K562 (cell line): Measurements from ENCODE around the gene SRL.
A peak's percentile ranks its signal among the peaks of the same experiment; 100 is the strongest.

Source experiments
- CTCF ChIP-seq, 3 experiments: IDR thresholded peaks in 2 of 3; conservative IDR thresholded peaks in 1 of 3; 2 replicates each; pipeline ENCODE4 v1.5.1; 2011 to 2012; ENCODE audit warnings: low read length in 3 of 3, mild to moderate bottlenecking in 3 of 3, control low read depth in 2 of 3, improper control_type of control experiment in 1 of 3, inconsistent platforms in 1 of 3, low read depth in 1 of 3, mixed read lengths in 1 of 3, moderate library complexity in 1 of 3; ENCODE audit not compliant: insufficient read depth in 2 of 3
- ESRRA ChIP-seq: fragments of 450-650 bp; IDR thresholded peaks from 2 replicates; pipeline ENCODE4 v1.6.1; 2014; ENCODE audit warnings: low read depth, mild to moderate bottlenecking, moderate library complexity, borderline replicate concordance
- NR2C2 ChIP-seq, 2 experiments: fragments of 200-800 bp in 1 of 2; sonication (Bioruptor generic) in 1 of 2; sonication (generic) in 1 of 2; formaldehyde crosslinking in 1 of 2; IDR thresholded peaks; 2 replicates each; pipeline versions ENCODE4 v1.6.1 to v1.8.0; 2016 to 2022; ENCODE audit warnings: mild to moderate bottlenecking in 1 of 2, missing compliant biosample characterization in 1 of 2, missing genetic modification characterization in 1 of 2, missing genetic modification reagents in 1 of 2
- SIX5 ChIP-seq, 2 experiments: IDR thresholded peaks; 2 replicates each; pipeline ENCODE4 v1.6.1; 2011; ENCODE audit warnings: low read length in 2 of 2, borderline replicate concordance in 1 of 2, low read depth in 1 of 2, mild to moderate bottlenecking in 1 of 2, moderate library complexity in 1 of 2; ENCODE audit not compliant: insufficient read depth in 1 of 2
- ZNF408 ChIP-seq: fragments of 250-450 bp; sonication (Bioruptor Pico); IDR thresholded peaks from 2 replicates; pipeline ENCODE4 v1.4.0; 2020; ENCODE audit warnings: low read depth, mild to moderate bottlenecking, moderate library complexity
- ZNF830 ChIP-seq: fragments of 250-450 bp; sonication (Bioruptor Pico); IDR thresholded peaks from 2 replicates; pipeline ENCODE4 v1.5.0; 2021; ENCODE audit warnings: mild to moderate bottlenecking
- TF ChIP-seq, protein P1 (sequence below): IDR thresholded peaks from 3 replicates; pipeline ENCODE4 v1.6.1; 2011; ENCODE audit warnings: borderline replicate concordance, mild to moderate bottlenecking; ENCODE audit not compliant: insufficient read length, insufficient read depth

- 0 out of 6 replicates have a peak, but pooled peaks of 1 of the 3 experiments have one; percentile 9 for TF ChIP-seq CTCF (IDR thresholded peaks at IDR 0.05 in 2 of 3, conservative IDR thresholded peaks at IDR 0.05 in 1 of 3; ENCODE audit: insufficient read depth in 2 of 3, low read depth in 1 of 3, low read length in 3 of 3)
- no peak for TF ChIP-seq ZNF830 (CRISPR knock-in tag)
- TF ChIP-seq SIX5 (IDR thresholded peaks at IDR 0.05; ENCODE audit: borderline replicate concordance in 1 of 2, insufficient read depth in 1 of 2, low read depth in 1 of 2, low read length in 2 of 2): no peak
- TF ChIP-seq, protein P1, sequence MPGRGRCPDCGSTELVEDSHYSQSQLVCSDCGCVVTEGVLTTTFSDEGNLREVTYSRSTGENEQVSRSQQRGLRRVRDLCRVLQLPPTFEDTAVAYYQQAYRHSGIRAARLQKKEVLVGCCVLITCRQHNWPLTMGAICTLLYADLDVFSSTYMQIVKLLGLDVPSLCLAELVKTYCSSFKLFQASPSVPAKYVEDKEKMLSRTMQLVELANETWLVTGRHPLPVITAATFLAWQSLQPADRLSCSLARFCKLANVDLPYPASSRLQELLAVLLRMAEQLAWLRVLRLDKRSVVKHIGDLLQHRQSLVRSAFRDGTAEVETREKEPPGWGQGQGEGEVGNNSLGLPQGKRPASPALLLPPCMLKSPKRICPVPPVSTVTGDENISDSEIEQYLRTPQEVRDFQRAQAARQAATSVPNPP: no peak
- no peak for TF ChIP-seq ESRRA
- TF ChIP-seq NR2C2 (CRISPR knock-in tag; IDR thresholded peaks at IDR 0.05): no peak
- TF ChIP-seq NR2C2 (tag; IDR thresholded peaks at IDR 0.05): no peak
- TF ChIP-seq ZNF408 (CRISPR knock-in tag): no peak
These were observed 81.0 kb downstream of the SRL start for GRCh38 chr16:4160658-4161430.
